ENCODE results near the gene SLC26A2. TPM values are rescaled to one million over a fixed set of nuclear protein-coding genes. Genes with fewer than 3 reads are reported as not detected.
A peak's percentile ranks its signal among the peaks of the same experiment; 100 is the strongest.

The SLC26A2 gene
- total RNA-seq, 2 donors from 2014 or later = 16.9 to 32.0 TPM

DNA sequence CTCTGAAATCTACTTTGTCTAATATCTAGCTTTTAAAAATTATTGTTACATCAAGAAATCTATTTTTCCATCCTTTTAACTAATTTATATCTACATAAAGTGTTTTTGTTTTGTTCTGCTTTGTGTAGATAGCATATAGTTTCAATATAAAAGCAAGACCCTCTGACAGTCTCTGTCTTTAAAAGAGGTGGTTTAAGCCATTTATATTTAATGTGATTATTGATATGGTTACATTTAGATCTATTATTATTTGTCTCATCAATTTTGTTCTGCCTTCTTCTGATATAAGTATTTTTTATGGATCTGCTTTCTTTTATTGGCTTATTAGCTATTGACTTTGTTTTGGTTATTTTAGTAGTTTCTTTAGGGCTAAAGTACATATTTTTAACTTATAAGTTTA is 56.0 kb downstream of the SLC26A2 start:
- DNase-seq (ENCODE audit: low spot score) = no peak
- Histone ChIP-seq H3K4me3 (no peak overlapping the region), H3K4me1 (ENCODE audit: control insufficient read depth in 1 of 2, low read depth in 2 of 2) (peaks cover 7 to 12% of the 10 kb centered on the region in 2 donors), H3K27me3 (replicated peaks; ENCODE audit: insufficient read depth) (no peaks in the 10 kb centered on the region), H3K36me3 (peaks cover 33% of the 10 kb centered on the region), H3K27ac (no peak overlapping the region), H3K9me3 (no peaks in the 10 kb centered on the region)
- no peak for ATAC-seq (ENCODE audit: insufficient number of reproducible peaks, low FRiP score, low read depth)
- TF ChIP-seq, protein P1, sequence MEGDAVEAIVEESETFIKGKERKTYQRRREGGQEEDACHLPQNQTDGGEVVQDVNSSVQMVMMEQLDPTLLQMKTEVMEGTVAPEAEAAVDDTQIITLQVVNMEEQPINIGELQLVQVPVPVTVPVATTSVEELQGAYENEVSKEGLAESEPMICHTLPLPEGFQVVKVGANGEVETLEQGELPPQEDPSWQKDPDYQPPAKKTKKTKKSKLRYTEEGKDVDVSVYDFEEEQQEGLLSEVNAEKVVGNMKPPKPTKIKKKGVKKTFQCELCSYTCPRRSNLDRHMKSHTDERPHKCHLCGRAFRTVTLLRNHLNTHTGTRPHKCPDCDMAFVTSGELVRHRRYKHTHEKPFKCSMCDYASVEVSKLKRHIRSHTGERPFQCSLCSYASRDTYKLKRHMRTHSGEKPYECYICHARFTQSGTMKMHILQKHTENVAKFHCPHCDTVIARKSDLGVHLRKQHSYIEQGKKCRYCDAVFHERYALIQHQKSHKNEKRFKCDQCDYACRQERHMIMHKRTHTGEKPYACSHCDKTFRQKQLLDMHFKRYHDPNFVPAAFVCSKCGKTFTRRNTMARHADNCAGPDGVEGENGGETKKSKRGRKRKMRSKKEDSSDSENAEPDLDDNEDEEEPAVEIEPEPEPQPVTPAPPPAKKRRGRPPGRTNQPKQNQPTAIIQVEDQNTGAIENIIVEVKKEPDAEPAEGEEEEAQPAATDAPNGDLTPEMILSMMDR (IDR thresholded peaks at IDR 0.05) = no peak

DNA sequence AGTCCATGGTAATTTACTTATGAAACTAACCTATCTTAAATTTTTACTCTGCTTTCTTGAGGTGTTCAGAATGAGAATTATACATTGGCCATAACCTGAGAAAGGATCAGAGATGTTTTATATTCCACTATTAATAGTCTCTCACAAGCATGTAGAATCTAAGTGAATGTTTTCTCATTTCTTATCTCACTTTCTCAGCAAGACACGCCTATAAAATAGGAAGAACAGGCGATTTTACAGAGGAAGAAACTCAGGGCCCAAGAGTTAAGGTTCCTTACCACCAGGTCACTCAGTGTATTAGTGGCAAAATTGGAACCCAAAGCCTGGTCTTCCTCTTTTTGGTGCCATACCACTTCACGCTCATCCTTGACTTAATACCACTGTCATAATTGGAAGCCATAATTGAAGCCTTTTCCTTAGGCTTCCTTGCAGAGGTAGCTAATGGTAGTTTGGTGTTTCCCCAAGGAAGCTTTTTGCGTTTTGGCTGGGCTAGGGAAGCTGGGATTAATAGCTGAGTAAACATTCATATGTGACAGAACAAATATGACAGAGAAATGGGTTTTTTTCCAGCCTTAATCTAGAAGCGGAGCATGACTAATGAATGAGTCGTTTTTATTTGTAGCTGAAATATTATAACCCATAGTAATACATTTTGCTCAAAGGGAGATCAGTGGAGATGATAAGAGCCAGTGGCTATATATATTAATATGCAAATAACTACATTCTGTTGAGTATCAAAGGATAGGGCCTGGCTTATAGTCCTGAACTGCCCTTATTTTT is 56.9 kb downstream of the SLC26A2 start:
- Histone ChIP-seq H3K4me1 (ENCODE audit: control insufficient read depth in 1 of 2, low read depth in 2 of 2) (peaks cover 14 to 21% of the 10 kb centered on the region in 2 donors), H3K27me3 (replicated peaks; ENCODE audit: insufficient read depth) (no peaks in the 10 kb centered on the region), H3K27ac (peak overlapping the region in 1 of 2 donors; percentile 6), H3K36me3 (peaks cover 29% of the 10 kb centered on the region), H3K4me3 (no peak overlapping the region), H3K9me3 (no peaks in the 10 kb centered on the region)
- ATAC-seq (ENCODE audit: insufficient number of reproducible peaks, low FRiP score, low read depth) (no peak), DNase-seq (ENCODE audit: low spot score) (no peak)
- TF ChIP-seq, protein P1 (IDR thresholded peaks at IDR 0.05) = no peak

DNA sequence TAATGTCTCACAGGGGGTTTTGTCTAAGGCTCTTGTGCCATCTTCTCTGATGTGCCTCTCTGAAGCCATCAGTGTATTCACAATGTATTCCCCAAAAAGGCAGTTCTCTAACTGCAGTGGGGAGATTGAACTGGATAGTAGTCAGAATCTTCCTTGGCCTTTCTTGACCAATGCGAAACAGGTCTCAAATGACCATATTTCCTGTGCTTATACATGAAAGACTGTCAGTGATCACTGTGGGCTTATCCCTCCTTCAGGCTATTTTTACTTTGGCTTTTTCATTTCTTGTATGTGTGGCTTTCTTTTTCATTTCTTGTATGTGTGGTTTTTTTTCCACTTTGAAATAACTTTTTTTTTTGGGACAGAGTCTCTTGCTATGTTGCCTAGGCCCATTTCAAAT is 59.7 kb downstream of the SLC26A2 start:
- Histone ChIP-seq H3K4me1 (ENCODE audit: control insufficient read depth in 1 of 2, low read depth in 2 of 2) (peaks cover 14 to 26% of the 10 kb centered on the region in 2 donors), H3K9me3 (no peaks in the 10 kb centered on the region), H3K4me3 (no peak overlapping the region), H3K27ac (no peak overlapping the region), H3K27me3 (replicated peaks; ENCODE audit: insufficient read depth) (no peaks in the 10 kb centered on the region), H3K36me3 (peaks cover 20% of the 10 kb centered on the region)
- no peak for ATAC-seq (ENCODE audit: insufficient number of reproducible peaks, low FRiP score, low read depth)
- no peak for DNase-seq (ENCODE audit: low spot score)
- TF ChIP-seq, protein P1 (IDR thresholded peaks at IDR 0.05) = no peak

DNA sequence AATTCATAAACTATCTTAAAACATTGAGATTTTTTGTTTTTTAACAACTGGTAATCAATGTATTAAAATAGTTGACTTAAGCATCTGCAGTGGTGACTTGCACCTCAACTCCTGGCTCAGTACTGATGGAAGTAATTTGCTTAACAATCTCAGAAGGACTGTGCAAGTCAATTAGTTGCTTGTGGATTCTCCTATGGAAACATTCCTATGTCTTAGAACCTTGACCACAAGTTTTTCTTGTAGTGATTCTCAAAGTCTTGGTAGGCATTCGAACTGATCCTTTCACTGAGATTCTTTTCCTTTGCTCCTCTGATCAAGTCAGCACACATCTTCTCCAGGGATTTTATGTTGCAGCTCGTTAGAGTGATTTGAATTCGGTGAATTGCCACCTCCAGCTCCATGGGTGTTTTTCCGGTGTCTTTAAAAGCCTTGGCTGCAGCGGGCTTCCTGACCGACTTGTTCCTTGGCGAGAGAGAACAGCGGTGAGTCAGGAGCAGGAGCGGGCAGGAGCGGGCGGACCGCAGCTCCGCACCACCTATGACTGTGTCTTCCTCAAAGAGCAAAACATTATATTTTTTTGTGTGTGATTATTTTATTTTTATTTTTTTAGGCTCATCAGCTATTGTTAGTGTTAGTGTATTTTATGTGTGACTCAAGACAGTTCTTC is 61.1 kb downstream of the SLC26A2 start:
- Histone ChIP-seq H3K27me3 (replicated peaks; ENCODE audit: insufficient read depth) (no peaks in the 10 kb centered on the region), H3K4me3 (peak overlapping the region; percentile 35), H3K4me1 (ENCODE audit: control insufficient read depth in 1 of 2, low read depth in 2 of 2) (peaks cover 14 to 26% of the 10 kb centered on the region in 2 donors), H3K9me3 (no peaks in the 10 kb centered on the region), H3K36me3 (peaks cover 23% of the 10 kb centered on the region), H3K27ac (peak overlapping the region; percentile 48 to 71)
- TF ChIP-seq, protein P1 (IDR thresholded peaks at IDR 0.05) = no peak
- ATAC-seq (ENCODE audit: insufficient number of reproducible peaks, low FRiP score, low read depth) (no peak), DNase-seq (ENCODE audit: low spot score) (no peak)

DNA sequence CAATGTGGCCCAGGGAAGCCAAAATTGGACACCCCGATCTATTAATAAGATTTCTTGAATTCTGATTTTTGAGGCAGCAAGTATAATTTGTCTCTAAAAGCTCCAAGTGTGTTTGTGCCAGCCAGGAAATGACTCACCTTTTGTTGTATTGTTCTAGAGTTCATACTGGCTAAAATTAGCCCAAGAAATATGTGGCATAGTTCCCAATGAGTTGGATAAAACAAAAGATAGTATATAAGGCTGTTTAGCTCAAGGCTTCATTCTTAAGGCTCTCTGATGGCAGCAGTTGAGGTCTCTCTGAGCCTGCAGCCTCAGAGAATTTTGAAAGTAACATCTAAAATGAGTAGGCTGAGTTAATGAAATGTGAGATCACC is 61.6 kb downstream of the SLC26A2 start:
- H3K36me3 ChIP-seq = peaks cover 26% of the 10 kb centered on the region

More for the DNA sequence above, 61.6 kb downstream of the SLC26A2 start:
- no peak for DNase-seq (ENCODE audit: low spot score)
- Histone ChIP-seq H3K9me3 (no peaks in the 10 kb centered on the region), H3K27me3 (replicated peaks; ENCODE audit: insufficient read depth) (no peaks in the 10 kb centered on the region), H3K4me1 (ENCODE audit: control insufficient read depth in 1 of 2, low read depth in 2 of 2) (peaks cover 14 to 26% of the 10 kb centered on the region in 2 donors), H3K27ac (peak overlapping the region; percentile 48 to 71), H3K4me3 (peak overlapping the region; percentile 35)
- ATAC-seq (ENCODE audit: insufficient number of reproducible peaks, low FRiP score, low read depth) = peak; percentile 63
- TF ChIP-seq, protein P1 (IDR thresholded peaks at IDR 0.05) = no peak

Data from thoracic aorta (tissue), 2 donors.